GM12878 (cell line): ENCODE data around the gene VAV2. TPM values are rescaled to one million over a fixed set of nuclear protein-coding genes. Genes with fewer than 3 reads are reported as not detected.

Source experiments
- ATAC-seq: fragments of 200-7000 bp; cut with Tn5 transposase; 3 replicates; pipeline ENCODE4 v1.9.1; 2020; ENCODE audit warnings: mild to moderate bottlenecking, moderate library complexity
- BruUV-seq: library from RNA; stranded (reverse); fragments of 400-500 nt; replicated peaks from 2 replicates; lab custom pipeline; 2021; lab: Mats Ljungman, UMichigan
- CTCF ChIA-PET: fragments of 300-600 bp; sonication (Branson Sonifier 250); formaldehyde crosslinking; extraction: SDS; loops from one replicate; lab custom pipeline; 2021; ENCODE audit warnings: inconsistent platforms; lab: Yijun Ruan, JAX
- POLR2A ChIA-PET: fragments of 350-600 bp; formaldehyde crosslinking; extraction: SDS; loops from one replicate; lab custom pipeline; 2021; ENCODE audit warnings: inconsistent platforms; lab: Charles Lee
- RAD21 ChIA-PET: fragments of 300-600 bp; sonication (Branson Sonifier 250); formaldehyde crosslinking; loops from one replicate; lab custom pipeline; 2023; ENCODE audit warnings: antibody characterized with exemption; ENCODE audit not compliant: unreplicated experiment; lab: Charles Lee
- SMC1A ChIA-PET: fragments of 300-600 bp; sonication (Branson Sonifier 250); formaldehyde crosslinking; loops from one replicate; lab custom pipeline; 2023; ENCODE audit not compliant: unreplicated experiment, uncharacterized antibody; lab: Charles Lee
- DNase-seq: peaks from one replicate; pipeline ENCODE4 v3.0.0-alpha.2; 2011; ENCODE audit warnings: low read depth, low spot score
- FAIRE-seq: peaks from 3 replicates; lab custom pipeline; 2011; peaks lifted over from hg19 to GRCh38; lab: Jason Lieb, UNC
- H2AFZ ChIP-seq: 2 replicates; pipeline ENCODE4 v1.6.0; 2011; ENCODE audit warnings: low read depth, low read length, control low read depth; ENCODE audit not compliant: control insufficient read depth
- H3K27ac ChIP-seq: 2 replicates; pipeline ENCODE4 v1.5.1; 2011; ENCODE audit warnings: control low read depth; ENCODE audit not compliant: control insufficient read depth, insufficient read depth
- H3K27me3 ChIP-seq, 2 experiments: replicated peaks in 1 of 2; 2 replicates each; pipeline versions ENCODE4 v1.6.0 to v1.6.1; 2011; ENCODE audit warnings: low read length in 1 of 2; ENCODE audit not compliant: control insufficient read depth in 2 of 2, insufficient read depth in 2 of 2
- H3K36me3 ChIP-seq, 2 experiments: 2 replicates each; pipeline ENCODE4 v1.5.1; 2011; ENCODE audit warnings: low read length in 1 of 2; ENCODE audit not compliant: control insufficient read depth in 2 of 2, insufficient read depth in 2 of 2
- H3K4me1 ChIP-seq: 2 replicates; pipeline ENCODE4 v1.6.1; 2011; ENCODE audit warnings: mild to moderate bottlenecking, low read length, moderate library complexity, mixed read lengths; ENCODE audit not compliant: control insufficient read depth, insufficient read depth
- H3K4me2 ChIP-seq: 2 replicates; pipeline ENCODE4 v1.6.0; 2011; ENCODE audit warnings: control low read depth; ENCODE audit not compliant: control insufficient read depth, insufficient read depth
- H3K4me3 ChIP-seq: fragments of 200-600 bp; sonication (generic); 2 replicates; pipeline ENCODE4 v1.5.1; 2016
- H3K79me2 ChIP-seq: 2 replicates; pipeline ENCODE4 v1.6.0; 2011; ENCODE audit warnings: low read length; ENCODE audit not compliant: control insufficient read depth, insufficient read depth
- H3K9ac ChIP-seq: 2 replicates; pipeline ENCODE4 v1.8.0; 2011; ENCODE audit warnings: low read length, control low read depth, mixed read lengths; ENCODE audit not compliant: control insufficient read depth, insufficient read depth
- H3K9me3 ChIP-seq: replicated peaks from 3 replicates; pipeline ENCODE4 v1.5.1; 2011; ENCODE audit warnings: mild to moderate bottlenecking, low read length; ENCODE audit not compliant: control insufficient read depth, insufficient read depth
- H4K20me1 ChIP-seq: 2 replicates; pipeline ENCODE4 v1.6.0; 2011; ENCODE audit not compliant: control insufficient read depth, insufficient read depth
- CUX1 ChIP-seq: IDR thresholded peaks from 2 replicates; pipeline ENCODE4 v1.6.1; 2012; ENCODE audit warnings: improper control_type of control experiment, low read depth, low read length; ENCODE audit not compliant: insufficient replicate concordance
- E2F8 ChIP-seq: fragments of 450-650 bp; IDR thresholded peaks from 2 replicates; pipeline ENCODE4 v1.6.1; 2018; ENCODE audit warnings: mild to moderate bottlenecking, low read depth, moderate library complexity; ENCODE audit not compliant: partially characterized antibody
- IKZF2 ChIP-seq, 2 experiments: fragments of 450-650 bp; IDR thresholded peaks; 2 replicates each; pipeline ENCODE4 v1.6.1; 2017; ENCODE audit warnings: mild to moderate bottlenecking in 2 of 2, moderate library complexity in 2 of 2
- KAT2A ChIP-seq: conservative IDR thresholded peaks from 2 replicates; pipeline ENCODE4 v1.6.1; 2011; ENCODE audit warnings: low read depth, low read length; ENCODE audit not compliant: control insufficient read depth
- MTA3 ChIP-seq: IDR thresholded peaks from 2 replicates; pipeline ENCODE4 v1.6.1; 2012; ENCODE audit warnings: low read length, inconsistent platforms, borderline replicate concordance
- STAT3 ChIP-seq: IDR thresholded peaks from 2 replicates; pipeline ENCODE4 v1.6.1; 2011; ENCODE audit warnings: low read depth, low read length, improper control_type of control experiment
- SUPT20H ChIP-seq: IDR thresholded peaks from 2 replicates; pipeline ENCODE4 v1.6.1; 2011; ENCODE audit warnings: low read depth, mild to moderate bottlenecking, low read length, moderate library complexity, borderline replicate concordance; ENCODE audit not compliant: control insufficient read depth
- WGBS: methylation state at CpG from one replicate; pipeline ENCODE4 v1.1.6; 2016; ENCODE audit warnings: low lambda C conversion rate; ENCODE audit not compliant: insufficient replicate concordance, insufficient coverage; ENCODE audit errors: missing lambda C conversion rate; 5-methylcytosine and 5-hydroxymethylcytosine counted together
- in situ Hi-C: fragments of 300-500 bp; cut with MboI; formaldehyde crosslinking; loops from 9 replicates; pipeline ENCODE4 v1.14.3; 2018; ENCODE audit warnings: mixed read lengths
- intact Hi-C: fragments of 100-400 bp; cut with micrococcal nuclease; formaldehyde crosslinking; loops from one replicate; pipeline ENCODE4 v1.14.2; 2022; ENCODE audit not compliant: unreplicated experiment
- polyA plus RNA-seq, 11 experiments: library from polyadenylated mRNA; depleted of rRNA in 4 of 11; unstranded in 6 of 11; stranded (reverse) in 5 of 11; fragments of >200 nt; fragmentation: Nextera tagmentation in 4 of 11; fragmentation: Illumina TruSeq in 1 of 11; extraction: Ambion mirVana in 4 of 11; extraction: Trizol in 1 of 11; gene quantifications; 1 replicate in 1 of 11; 2 replicates in 10 of 11; pipeline versions ENCODE4 v1.2.1 to v1.2.3, GENCODE V29; 2011 to 2016; ENCODE audit warnings: inconsistent platforms in 2 of 11, missing spikeins in 2 of 11, low read depth in 1 of 11
- total RNA-seq, 4 experiments: library from RNA; depleted of rRNA in 3 of 4; stranded (reverse); fragments of >200 nt in 3 of 4; fragmentation: Illumina TruSeq in 1 of 4; extraction: Trizol in 1 of 4; gene quantifications; 2 replicates each; pipeline versions ENCODE4 v1.2.1 to v1.2.3, GENCODE V29; 2013 to 2021

VAV2 gene
- total and polyA plus RNA-seq, 10 of the 15 experiments (the other 5 are each of a cell fraction or from before 2014, with no cell fraction given): 0.13 to 43.9 (median 16.9) TPM

GRCh38 chr9:133938086-133938485 is 54.0 kb downstream of the VAV2 start:
- no peaks in the 10 kb centered on the region for H4K20me1 ChIP-seq
- ChIA-PET CTCF (no interaction called here), RAD21 (no interaction called here), SMC1A (no interaction called here)
- no peaks in the 10 kb centered on the region; the same call in 1 of the 2 replicates for H3K4me1 ChIP-seq
- H3K27ac ChIP-seq: no peak overlapping the region
- DNase-seq (no peak), FAIRE-seq (no peak)
- H3K36me3 ChIP-seq: peaks cover 5 to 9% of the 10 kb centered on the region in 2 experiments; a peak in 3 of 4 replicates
- 90% methylated on average over 10 of the region's 10 CpGs for WGBS
- H3K79me2 ChIP-seq: peaks cover 16% of the 10 kb centered on the region
- no peak overlapping the region for H3K4me3 ChIP-seq
- H3K4me2 ChIP-seq: no peak overlapping the region
- TF ChIP-seq IKZF2 (IDR thresholded peaks at IDR 0.05) (no peak), SUPT20H (no peak), E2F8 (no peak), KAT2A (no peak), MTA3 (no peak), CUX1 (no peak), STAT3 (no peak)
- TF ChIP-seq, all 136 proteins: peak for 0
- H3K9ac ChIP-seq: no peak overlapping the region
- intact Hi-C loops: no loop called here
- no peaks in the 10 kb centered on the region for H3K27me3 ChIP-seq
- POLR2A ChIA-PET: no interaction called here
- in situ Hi-C loops: no loop called here
- H3K9me3 ChIP-seq: no peaks in the 10 kb centered on the region
- no TSS peak for BruUV-seq
- H2AFZ ChIP-seq: no peak overlapping the region
- no peak for ATAC-seq
